ENCODE results near the gene AIFM3.
"Not testable (repeated sequence)": the region's sequence is repeated elsewhere in the genome, so short reads cannot be mapped to it uniquely, and the experiment has no call there.

The AIFM3 gene

DNA sequence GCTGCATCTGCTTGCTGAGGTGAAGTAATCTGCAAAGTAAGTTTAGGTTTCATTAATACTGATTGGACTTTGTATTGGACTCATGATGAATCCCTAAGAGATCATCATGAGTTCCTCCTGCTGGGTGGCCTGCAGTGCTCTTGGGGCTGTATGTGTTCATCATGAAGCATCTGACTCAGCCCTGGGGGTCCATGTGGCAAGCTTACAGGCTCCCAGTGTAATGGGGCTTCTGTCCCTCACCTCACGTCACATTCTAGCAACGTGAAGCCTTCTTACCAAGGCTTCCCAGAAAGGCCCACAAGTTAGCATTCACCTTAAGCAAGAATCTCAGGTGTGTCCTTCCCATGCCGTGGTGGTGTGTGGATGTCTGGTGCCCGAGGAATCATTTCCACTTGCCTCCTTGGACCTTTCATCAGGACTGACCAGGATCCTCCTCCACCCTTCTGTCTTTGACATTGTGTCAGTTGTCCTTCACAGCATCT lies 26.1 kb upstream of the AIFM3 start:
- no peak for DNase-seq (ENCODE audit: low read depth in 2 of 2)

DNA sequence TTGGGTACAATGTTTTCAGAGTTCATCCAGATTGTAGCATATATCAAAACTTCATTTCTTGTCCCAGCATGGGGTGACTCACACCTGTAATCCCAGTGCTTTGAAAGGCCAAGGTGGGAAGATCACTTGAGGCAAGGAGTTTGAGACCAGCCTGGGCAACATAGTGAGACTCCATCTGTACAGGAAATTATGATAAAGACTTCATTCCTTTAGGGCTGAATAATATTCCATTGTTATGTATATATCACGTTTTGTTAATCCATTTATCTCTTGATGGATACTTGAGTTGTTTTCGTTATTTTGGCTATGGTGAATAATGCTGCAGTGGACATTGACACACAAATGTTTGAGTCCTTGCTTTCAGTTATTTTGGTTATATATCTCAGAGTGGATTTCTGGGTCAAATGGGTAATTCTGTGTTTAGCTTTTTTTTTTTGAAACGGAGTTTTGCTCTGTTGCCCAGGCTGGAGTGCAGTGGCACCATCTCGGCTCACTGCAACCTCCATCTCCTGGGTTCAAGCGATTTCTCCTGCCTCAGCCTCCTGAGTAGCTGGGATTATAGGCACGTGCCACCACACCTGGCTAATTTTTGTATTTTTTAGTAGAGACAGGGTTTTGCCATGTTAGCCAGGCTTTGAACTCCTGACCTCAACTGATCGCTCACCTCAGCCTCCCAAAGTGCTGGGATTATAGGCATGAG lies 24.7 kb upstream of the AIFM3 start:
- not testable (repeated sequence) for DNase-seq (ENCODE audit: low read depth in 2 of 2)

DNA sequence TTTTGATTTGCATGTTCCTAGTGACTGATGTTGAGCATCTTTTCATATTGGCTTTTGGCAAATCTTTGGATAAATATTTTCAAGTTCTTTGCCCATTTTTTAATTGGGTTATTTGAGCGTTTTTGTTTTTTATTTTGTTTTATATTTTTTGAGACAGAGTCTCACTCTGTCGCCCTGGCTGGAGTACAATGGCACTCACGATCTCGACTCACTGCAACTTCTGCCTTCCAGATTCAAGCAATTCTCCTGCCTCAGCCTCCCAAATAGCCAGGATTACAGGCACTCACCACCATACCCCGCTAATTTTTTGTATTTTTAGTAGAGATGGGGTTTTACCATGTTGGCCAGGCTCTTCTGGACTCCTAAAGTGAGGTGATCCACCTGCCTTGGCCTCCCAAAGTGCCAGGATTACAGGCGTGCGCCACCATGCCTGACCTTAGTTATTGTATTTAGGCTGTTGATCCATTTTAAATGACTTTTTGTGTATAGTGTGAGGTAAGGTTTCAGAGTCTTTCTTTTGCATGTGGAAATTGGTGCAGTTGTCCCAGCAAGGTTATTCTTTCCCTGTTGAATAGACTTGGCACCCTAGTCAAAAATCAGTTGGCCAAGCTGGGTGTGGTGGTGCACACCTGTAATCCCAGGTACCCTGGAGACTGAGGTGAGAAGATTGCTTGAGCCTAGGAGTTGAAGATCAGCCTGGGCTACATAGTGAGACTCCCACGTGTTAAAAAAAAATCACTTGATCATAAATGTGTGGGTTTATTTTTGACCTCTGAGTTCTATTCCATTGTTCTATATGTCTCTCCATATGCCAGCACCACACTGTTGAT lies 23.7 kb upstream of the AIFM3 start:
- DNase-seq (ENCODE audit: low read depth in 2 of 2): no peak

DNA sequence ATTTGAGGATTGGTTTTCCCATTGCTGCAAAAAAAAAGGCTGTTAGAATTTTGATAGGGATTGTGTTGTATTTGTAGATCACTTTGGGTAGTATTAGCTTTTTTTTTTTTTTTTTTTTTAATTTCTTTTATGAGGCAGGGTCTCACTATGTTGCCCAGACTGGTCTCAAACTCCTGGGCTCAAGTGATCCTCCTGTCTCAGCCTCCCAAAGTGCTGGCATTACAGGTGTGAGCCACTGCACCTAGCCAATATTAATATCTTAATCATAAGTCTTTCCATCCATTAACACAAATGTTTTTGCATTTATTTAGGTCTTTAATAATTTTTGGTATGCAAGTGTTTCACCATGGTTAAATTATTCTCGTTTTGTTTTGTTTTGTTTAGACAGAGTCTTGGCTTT lies 23.0 kb upstream of the AIFM3 start:
- DNase-seq (ENCODE audit: low read depth in 2 of 2): no peak

DNA sequence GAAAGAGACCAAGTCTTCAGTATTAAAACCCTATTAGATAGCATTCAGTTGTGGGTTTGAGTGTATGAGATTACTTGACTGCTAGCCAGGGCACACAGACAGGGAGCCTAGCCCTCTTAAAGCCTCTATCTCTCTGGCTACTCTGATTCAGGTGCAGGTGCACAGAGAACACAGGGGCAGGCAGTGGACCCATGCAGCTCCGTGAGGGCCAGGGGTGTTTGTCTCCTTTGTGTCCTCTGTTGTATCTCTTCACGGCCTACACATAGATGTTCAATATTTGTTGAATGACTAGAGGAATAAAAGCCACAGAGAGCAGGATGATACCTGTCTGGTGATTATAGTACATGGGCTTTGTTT lies 21.5 kb upstream of the AIFM3 start:
- no peak for DNase-seq (ENCODE audit: low read depth in 2 of 2)

DNA sequence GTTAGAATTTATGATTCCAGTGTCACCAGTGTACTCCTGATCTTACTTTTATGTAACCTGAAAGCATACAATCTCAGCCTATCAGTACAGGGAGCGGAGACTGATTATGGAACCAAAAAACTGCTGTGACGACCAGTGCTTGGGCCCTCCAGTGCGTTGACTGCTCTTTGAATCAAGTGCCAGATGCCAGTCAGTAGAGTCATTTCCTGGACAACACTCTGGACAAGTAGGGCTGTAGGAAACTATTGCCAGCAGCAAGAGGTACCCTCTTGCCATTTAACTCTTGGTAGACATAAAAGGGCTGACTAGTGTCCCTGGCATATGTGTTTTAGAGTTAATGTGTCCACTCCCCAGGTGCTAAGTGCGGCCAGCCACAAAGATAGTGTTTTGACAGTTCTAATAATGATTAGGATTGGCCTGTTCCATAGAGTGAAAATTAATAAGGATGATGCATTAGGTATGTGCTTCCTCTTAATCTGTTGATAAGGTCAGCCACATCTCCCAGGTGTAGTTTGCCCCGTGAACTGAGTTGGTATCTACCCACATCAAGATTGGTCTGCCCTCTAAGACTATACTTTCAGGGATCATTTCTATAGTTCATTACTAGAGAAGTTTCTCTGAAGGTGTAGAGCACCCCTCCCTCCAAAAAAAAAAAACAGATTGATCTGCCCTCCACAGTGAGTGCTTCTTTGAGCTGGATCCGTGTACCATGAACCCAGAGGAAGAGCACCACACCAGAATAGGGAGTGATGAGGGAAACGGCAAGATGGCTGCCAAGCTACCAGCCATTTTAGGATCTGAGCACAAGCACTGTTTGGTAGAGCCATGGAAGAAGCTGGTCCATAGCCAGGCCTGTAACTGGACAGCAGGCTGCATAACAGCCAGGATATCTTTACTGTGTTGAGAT lies 20.7 kb upstream of the AIFM3 start:
- no peak for DNase-seq (ENCODE audit: low read depth in 2 of 2)

DNA sequence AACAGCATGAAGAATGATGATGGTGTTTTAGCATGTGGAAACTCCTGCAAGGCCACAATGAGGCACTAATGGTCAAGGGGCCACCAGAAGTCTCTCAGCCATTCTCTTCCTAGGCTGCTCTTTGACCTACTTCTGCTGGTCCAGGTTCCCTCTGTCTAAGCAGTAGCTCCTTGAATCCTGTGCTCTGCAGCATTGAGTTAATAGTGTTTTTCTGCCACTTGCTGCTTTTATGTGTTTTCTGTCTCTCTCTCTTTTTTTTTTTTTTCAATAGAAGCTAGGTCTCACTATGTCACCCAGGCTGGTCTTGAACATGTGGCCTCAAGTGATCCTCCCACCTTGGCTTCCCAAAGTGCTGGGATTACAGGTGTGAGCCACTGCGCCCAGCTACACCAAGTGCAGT lies 20.1 kb upstream of the AIFM3 start:
- DNase-seq (ENCODE audit: low read depth in 2 of 2): no peak

DNA sequence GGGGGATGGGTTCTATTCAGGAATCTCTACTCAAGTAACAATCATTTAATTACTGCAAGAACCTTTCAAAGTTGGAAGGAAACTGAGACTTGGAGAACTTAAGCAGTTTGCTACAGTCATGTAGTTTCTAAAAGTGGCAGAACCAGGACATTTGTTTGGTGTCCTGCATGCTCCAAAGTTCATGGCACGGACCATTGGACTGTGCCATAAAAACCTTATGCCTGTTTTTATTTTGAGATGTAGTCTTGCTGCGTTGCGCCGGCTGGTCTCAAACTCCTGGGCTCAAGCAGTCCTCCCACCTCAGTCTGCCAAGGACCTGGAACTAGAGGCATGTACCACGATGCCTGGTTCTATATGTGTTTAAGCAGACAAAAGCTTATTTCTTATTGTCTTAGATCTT lies 18.6 kb upstream of the AIFM3 start:
- no peak for DNase-seq (ENCODE audit: low read depth in 2 of 2)

DNA sequence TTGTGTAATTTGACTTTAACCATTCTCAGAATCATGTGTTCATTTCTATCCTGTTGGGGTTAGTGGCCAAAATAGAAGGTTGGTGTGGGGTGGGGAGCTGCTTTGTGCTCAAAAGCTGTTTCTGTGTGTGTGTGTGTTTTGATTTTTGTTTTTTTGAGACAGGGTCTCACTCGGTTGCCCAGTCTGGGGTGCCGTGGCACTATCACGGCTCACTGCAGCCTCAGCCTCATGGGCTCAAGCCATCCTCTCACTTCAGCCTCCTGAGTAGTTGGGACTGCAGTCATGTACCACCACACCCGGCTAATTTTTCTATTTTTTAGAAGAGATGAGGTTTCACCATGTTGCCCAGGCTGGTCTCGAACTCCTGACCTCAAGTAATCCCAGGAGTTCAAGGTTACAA lies 18.1 kb upstream of the AIFM3 start:
- no peak for DNase-seq (ENCODE audit: low read depth in 2 of 2)

DNA sequence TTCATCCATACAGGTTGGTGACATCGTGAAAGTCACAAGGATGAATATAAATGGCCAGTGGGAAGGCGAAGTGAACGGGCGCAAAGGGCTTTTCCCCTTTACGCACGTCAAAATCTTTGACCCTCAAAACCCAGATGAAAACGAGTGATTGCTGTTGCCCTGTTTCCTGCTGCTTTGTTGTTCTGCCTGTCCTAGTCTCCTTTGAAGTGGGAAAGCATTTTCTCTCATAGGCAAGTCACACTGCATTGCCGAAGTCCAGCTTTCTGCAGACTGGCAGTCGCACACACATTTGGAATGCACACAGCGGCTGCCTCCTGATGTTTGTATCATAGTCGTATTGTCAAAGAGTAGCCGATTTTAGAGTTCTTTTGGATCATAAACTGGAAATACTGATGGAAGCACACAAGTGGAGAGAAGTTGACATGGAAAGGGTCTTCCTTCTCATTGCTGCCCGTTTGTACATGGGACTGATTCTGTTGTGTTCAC lies 17.3 kb upstream of the AIFM3 start:
- no peak for DNase-seq (ENCODE audit: low read depth in 2 of 2)

DNA sequence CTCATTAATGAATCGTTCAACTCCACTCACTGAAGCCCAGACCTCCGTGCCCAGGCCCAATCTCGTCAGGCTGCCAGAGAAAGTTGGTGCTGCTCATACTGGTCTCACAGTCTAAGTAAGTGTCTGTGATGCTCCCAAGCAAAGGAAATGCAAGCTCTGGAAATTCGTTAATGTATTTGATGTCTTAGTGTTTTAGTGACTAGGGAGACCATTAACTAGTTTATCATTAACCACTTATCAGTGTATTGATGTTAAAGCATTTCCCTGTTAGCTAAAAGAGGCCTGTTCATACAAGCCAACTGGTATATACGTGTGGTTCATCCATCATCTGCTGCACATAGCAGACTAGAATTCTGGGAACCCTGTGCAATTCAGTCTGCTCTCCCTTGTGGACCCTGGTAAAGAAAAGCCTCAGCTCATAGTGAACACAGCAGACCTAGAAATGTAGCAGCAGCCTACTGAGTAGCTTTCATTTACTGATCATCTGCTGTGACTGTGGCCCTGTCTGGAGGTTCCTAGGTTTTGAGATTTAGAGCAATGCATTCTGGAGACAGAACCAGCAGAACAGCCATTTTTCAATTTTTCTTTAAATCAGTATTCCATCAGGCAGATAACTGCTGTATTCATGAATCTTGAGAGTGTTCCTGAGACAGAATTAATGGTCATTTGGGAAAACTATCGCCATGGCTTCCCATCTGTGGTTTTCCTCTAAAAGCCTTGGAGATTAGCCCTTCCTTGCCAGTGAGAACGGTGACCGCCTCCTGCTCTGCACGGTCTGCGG lies 15.7 kb upstream of the AIFM3 start:
- no peak for DNase-seq (ENCODE audit: low read depth in 2 of 2)

DNA sequence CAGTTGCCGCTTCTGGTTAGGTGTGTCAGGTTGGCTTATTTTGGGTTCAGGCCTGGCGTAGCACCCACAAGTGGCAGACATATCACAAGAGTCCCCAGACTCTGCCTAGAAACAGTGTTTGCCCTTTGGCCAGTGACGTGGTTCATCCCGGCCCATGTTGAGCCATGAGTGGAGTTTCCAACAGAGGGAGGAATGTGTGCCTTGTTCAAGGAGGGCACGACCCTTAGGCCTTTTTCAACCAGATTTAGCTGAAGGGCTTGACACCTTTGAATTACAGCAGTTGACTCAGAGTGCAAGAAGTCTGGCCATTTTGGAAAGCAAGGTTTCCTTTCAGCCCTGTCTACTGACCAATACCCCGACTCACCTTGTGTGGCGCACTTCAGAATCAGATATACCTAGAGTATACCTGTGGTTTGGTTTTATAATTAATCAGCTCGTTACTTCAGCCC lies 15.1 kb upstream of the AIFM3 start:
- no peak for DNase-seq (ENCODE audit: low read depth in 2 of 2)

DNA sequence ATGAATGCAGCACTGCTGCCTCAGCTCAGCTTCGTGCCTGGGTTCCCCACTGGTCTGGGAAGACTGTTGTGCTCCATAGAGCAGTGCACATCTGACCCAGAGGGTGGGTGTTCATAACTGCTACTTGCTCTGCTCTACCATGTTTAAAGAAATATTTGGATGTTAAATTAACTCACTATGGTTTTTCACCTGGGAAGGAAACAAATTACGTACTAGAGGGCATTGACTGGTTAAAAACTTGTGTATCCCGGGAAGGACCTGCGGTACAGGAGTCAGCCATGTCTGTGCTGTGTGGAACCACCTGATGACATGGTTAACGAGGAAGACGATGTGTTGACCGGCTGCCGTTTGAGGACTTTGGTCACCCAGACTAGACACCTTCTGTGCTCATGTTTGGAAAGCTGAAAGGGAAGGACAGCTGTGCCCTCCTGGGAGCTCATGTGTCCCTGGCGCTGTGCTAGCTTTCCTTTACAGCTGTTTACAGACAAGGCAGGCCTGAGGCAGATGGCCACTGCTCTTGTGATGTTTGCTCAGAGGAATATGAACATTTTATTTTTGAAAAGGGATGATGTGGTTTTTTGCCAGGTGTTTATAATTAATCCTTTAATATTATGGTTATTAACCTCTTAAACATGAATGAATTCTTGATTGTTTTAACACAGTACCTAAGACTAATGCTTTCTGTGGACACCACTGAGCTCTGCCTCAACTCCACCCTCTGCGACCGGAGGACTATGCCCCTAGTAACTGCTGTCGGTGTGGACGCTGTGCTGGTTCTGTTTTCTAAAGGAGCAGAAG lies 14.3 kb upstream of the AIFM3 start:
- DNase-seq (ENCODE audit: low read depth in 2 of 2): no peak

DNA sequence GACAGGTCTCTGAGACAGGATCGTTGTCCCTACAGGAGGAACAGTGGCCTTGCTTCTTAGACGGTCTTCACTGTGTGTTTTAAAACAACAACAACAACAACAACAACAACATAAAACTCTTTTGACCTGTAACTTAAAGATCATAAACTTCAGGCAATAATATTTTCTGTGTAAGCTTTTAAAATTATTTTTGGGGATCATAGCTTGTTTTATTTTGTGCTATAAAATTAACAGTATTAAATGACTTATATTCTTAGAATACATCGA lies 13.8 kb upstream of the AIFM3 start:
- DNase-seq (ENCODE audit: low read depth in 2 of 2): no peak

DNA sequence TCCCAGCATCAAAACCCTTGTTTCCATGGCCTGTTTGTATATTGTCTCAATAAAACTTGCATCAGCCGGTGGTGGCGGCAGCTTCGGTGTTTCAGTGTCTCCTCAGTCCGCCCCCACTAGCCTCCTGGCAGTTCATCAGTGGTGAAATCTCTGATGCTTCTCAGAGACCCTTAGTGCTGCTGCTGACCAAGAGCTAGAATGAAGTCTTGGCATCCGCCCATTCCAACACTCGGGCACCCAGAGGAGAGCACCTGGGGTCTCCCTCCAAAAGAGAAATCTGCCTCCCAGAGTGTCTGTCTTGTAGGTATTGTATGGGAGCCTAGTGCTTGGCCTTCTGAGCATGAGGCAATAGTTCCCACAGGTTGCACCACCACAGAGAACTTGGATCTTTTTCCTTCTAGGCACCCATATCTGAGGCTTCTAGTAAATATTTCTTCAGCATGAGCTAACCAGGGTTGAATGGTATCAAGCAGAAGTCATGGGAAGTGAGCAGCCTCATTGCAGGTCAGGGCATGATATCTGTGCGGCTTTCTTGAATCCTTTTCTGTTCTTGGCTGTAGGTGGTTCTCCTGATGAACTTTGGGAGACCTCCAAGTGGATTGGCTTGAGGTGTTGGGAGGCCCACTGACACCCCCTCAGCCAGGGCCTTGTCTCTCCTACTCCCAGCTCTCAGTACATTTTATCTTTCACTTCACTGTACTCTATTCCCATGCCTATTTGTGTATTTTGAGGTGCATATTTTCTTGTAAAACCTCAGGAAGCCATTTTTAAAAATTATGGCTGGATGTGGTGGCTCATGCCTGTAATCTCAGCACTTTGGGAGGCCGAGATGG lies 13.2 kb upstream of the AIFM3 start:
- DNase-seq (ENCODE audit: low read depth in 2 of 2): peak in 1 of 2 experiments; percentile 12

DNA sequence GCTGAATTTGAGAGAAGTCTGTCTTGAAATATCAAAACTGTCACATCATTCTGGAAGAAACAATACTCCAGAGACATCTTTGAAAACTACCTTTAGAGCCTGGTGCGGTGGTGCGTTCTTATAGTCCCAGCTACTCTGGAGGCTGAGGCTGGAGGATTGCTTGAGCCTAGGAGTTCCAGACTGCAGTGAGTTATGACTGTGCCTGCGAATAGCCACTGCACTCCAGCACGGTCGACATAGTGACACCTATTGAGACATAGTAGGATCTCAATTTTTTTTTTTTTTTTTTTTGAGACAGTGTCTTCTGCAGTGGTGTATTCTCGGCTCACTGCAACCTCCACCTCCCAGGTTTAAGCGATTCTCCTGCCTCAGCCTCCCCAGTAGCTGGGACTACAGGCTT lies 11.5 kb upstream of the AIFM3 start:
- DNase-seq (ENCODE audit: low read depth in 2 of 2): no peak

DNA sequence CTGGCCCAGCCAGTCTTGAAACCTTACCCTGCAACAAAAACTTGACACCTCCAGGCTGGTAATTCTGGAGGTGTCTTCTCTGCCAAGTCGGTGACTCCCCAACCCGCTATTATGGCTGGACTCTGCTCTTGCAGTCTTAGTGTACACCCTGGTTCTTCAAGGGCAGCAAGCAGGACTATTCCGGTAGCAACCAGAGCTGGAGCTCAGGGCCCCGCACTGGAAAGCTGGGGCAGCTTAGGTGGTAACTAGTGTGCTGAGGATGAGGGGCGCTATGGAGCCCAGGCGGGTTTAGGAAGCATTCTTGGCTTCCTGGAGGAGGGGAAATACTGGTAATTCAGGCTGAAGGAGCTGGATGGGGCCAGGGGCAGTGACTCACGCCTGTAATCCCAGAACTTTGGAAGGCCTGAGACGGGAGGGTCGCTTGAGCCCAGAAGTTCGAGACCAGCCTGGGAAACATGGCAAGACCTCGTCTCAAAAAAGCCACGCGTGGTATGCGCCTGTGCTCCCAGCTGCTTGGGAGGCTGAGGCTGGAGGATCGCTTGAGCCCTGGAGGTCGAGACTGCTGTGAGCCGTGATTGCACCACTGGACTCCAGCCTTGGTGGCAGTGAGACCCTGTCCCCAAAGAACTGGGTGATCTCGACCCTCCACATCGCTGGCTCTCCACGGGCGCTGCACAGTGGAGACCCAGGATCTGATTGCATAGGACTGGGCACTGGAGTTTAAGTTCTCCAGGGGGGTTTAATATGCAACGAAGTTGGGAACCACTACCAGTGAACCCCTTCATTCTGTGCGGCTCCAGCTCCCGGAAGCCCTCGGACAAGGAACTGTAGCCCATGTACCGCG lies 10.6 kb upstream of the AIFM3 start:
- no peak for DNase-seq (ENCODE audit: low read depth in 2 of 2)

DNA sequence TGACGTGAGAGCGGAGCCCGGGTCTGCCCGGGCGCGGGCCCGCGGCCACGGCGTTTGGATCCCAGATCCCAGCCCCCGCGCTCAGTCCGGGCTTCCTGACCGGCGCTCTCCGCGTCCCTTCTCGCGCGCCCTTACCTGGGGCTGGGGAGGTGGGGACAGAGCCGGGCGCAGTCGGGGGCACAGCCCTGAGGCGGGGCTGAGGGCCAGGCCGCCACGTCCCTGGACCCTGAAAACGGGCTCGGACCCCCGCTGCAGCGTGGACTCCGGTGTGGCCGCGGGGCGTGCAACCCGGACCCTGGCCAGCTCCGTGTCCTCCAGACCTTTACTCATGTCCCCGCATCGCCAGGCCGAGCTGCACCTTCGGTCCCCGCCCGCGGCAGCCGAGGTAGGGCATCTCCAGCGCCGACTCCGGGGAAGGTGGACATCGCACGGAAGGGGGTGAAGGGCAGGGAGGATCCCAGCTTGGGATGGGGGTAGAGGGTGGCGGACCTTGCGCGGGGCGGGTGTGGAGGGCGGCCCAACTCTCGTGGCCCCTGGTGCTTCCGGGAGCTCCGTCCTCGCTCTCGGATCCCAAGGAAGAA lies 9.9 kb upstream of the AIFM3 start:
- no peak for DNase-seq (ENCODE audit: low read depth in 2 of 2)
